OCI-LY7 (cell line): ENCODE data around the gene NDUFS5.

Experiments used
- CTCF ChIP-seq: fragments of 200-600 bp; sonication (generic); conservative IDR thresholded peaks from 2 replicates; pipeline ENCODE4 v1.5.1; 2014; ENCODE audit warnings: mild to moderate bottlenecking, antibody characterized with exemption, low read length, moderate library complexity, mixed read lengths
- EZH2phosphoT487 ChIP-seq: fragments of 200-600 bp; sonication (generic); IDR thresholded peaks from 2 replicates; pipeline ENCODE4 v1.6.1; 2018; ENCODE audit warnings: low read depth, borderline replicate concordance, mild to moderate bottlenecking, mixed run types, antibody characterized with exemption, low read length, moderate library complexity, mixed read lengths

GRCh38 chr1:39017266-39017665 lies 8.9 kb upstream of the NDUFS5 start:
- TF ChIP-seq CTCF (no peak), EZH2phosphoT487 (no peak)
